ENCODE data around the gene PTK6. TPM values are rescaled to one million over a fixed set of nuclear protein-coding genes. Genes with fewer than 3 reads are reported as not detected.

PTK6 gene
- total and polyA plus RNA-seq, 12 donors, result 0.03 to 0.28 (median 0.06) TPM; not detected in 9

GRCh38 chr20:63499338-63499969, 37.7 kb downstream of the PTK6 start:
- H3K36me3 ChIP-seq, result peaks cover 0 to 15% (median 0%) of the 10 kb centered on the region in 9 donors
- ATAC-seq, result peak in 1 of 8 donors; percentile 0
- H3K27me3 ChIP-seq, result peaks cover 0 to 64% (median 44%) of the 10 kb centered on the region in 7 donors
- 5 to 6% methylated on average over 47 of the region's 48 CpGs for WGBS, 2 donors
- H3K4me3 ChIP-seq, result peak overlapping the region in 9 of 10 donors; percentile 45 to 67 (median 61)
- H3K9me3 ChIP-seq, result peaks cover 0 to 5% (median 0%) of the 10 kb centered on the region in 11 donors
- peaks cover 10 to 63% (median 48%) of the 10 kb centered on the region in 9 donors for H3K4me1 ChIP-seq
- intact Hi-C loops (cut with DNase I), result loop anchor here in 1 of 10 donors (5.0 kb wide), 1 partner anchor 1122 kb away; no protein-coding TSS in a partner anchor
- peak overlapping the region; percentile 60 to 98 (median 91) for H3K27ac ChIP-seq
- no peak for TF ChIP-seq CTCF (IDR thresholded peaks at IDR 0.05)
- DNase-seq, result no peak

- H3K27ac ChIP-seq, result peak within 1 kb of the TSS; percentile 75 to 98 (median 91)
- 0% methylated on average over 38 to 53 of the region's 58 CpGs for whole genome bisulfite sequencing, 2 donors
- H3K4me1 ChIP-seq, result peaks cover 10 to 63% (median 48%) of the 10 kb centered on the region in 9 donors
- peaks cover 0 to 20% (median 0%) of the 10 kb centered on the region in 9 donors for H3K36me3 ChIP-seq
- no peaks in the 10 kb centered on the region for H3K9me3 ChIP-seq
- intact Hi-C loops (cut with DNase I), result loop anchor here in 1 of 10 donors (5.0 kb wide), 1 partner anchor 1122 kb away; no protein-coding TSS in a partner anchor
- H3K4me3 ChIP-seq, result peak within 1 kb of the TSS; percentile 45 to 67 (median 60)
- peak in 1 of 2 donors; percentile 77 for DNase-seq
- ATAC-seq, result peak in 4 of 8 donors; percentile 7 to 18 (median 12)
- TF ChIP-seq CTCF (IDR thresholded peaks at IDR 0.05), result peak in 7 of 9 donors; percentile 8 to 49 (median 24)
- H3K27me3 ChIP-seq, result peaks cover 0 to 64% (median 44%) of the 10 kb centered on the region in 7 donors
Measured at GRCh38 chr20:63498960-63499337, 38.2 kb downstream of the PTK6 start, which contains the start of gene EEF1A2. TSS of gene EEF1A2 (minus strand) at chr20:63499083. CDS start at chr20:63497763, 1,320 bp downstream.

GRCh38 chr20:63497946-63498935, 38.9 kb downstream of the PTK6 start:
- WGBS, 2 donors, result 5 to 7% methylated on average over 48 to 58 of the region's 60 CpGs
- no peak for TF ChIP-seq CTCF (IDR thresholded peaks at IDR 0.05)
- Histone ChIP-seq H3K27me3 (peaks cover 0 to 64% (median 44%) of the 10 kb centered on the region in 7 donors), H3K36me3 (peaks cover 0 to 26% (median 0%) of the 10 kb centered on the region in 9 donors), H3K27ac (peak overlapping the region; percentile 75 to 98 (median 91)), H3K4me1 (peaks cover 10 to 63% (median 48%) of the 10 kb centered on the region in 9 donors), H3K4me3 (peak overlapping the region; percentile 45 to 67 (median 60)), H3K9me3 (no peaks in the 10 kb centered on the region)
- intact Hi-C loops (cut with DNase I), result loop anchor here in 4 of 10 donors (1.0 to 5.0 kb wide), 3 partner anchors 22 to 1121 kb away; partner anchors contain the start of gene PPDPF (in 4 of the 4)
- ATAC-seq (peak; percentile 12 to 62 (median 50)), DNase-seq (peak in 1 of 2 donors; percentile 65)
